Ishikawa (cell line): ENCODE measurements around the gene ERBB4.

ENCODE experiments used
- CEBPB ChIP-seq: IDR thresholded peaks from 2 replicates; pipeline ENCODE4 v1.6.1; 2012
- CREB1 ChIP-seq: IDR thresholded peaks from 2 replicates; pipeline ENCODE4 v1.6.1; 2012; ENCODE audit warnings: low read depth
- EGR1 ChIP-seq: IDR thresholded peaks from 2 replicates; pipeline ENCODE4 v1.6.1; 2012
- EP300 ChIP-seq: IDR thresholded peaks from 2 replicates; pipeline ENCODE4 v1.6.1; 2012; ENCODE audit warnings: borderline replicate concordance
- FOXM1 ChIP-seq: IDR thresholded peaks from 2 replicates; pipeline ENCODE4 v1.6.1; 2012; ENCODE audit warnings: low read depth, borderline replicate concordance
- NFIC ChIP-seq: IDR thresholded peaks from 2 replicates; pipeline ENCODE4 v1.6.1; 2012
- RAD21 ChIP-seq: IDR thresholded peaks from 2 replicates; pipeline ENCODE4 v1.6.1; 2012; ENCODE audit warnings: low read depth
- REST ChIP-seq: IDR thresholded peaks from 2 replicates; pipeline ENCODE4 v1.6.1; 2012; ENCODE audit warnings: low read depth, mild to moderate bottlenecking
- TAF1 ChIP-seq: IDR thresholded peaks from 2 replicates; pipeline ENCODE4 v1.6.1; 2012; ENCODE audit warnings: low read depth, mild to moderate bottlenecking
- TEAD4 ChIP-seq: IDR thresholded peaks from 2 replicates; pipeline ENCODE4 v1.6.1; 2012
- YY1 ChIP-seq: IDR thresholded peaks from 2 replicates; pipeline ENCODE4 v1.6.1; 2012; ENCODE audit warnings: low read depth
- ZBTB7A ChIP-seq: IDR thresholded peaks from 2 replicates; pipeline ENCODE4 v1.6.1; 2012; ENCODE audit warnings: low read depth
- TF ChIP-seq, protein P1 (sequence below): IDR thresholded peaks from 2 replicates; pipeline ENCODE4 v1.6.1; 2012
- TF ChIP-seq, protein P2 (sequence below): IDR thresholded peaks from 2 replicates; pipeline ENCODE4 v1.6.1; 2012

GRCh38 chr2:212539072-212539880 lies 674 bp upstream of the ERBB4 start:
- TF ChIP-seq, protein P1, sequence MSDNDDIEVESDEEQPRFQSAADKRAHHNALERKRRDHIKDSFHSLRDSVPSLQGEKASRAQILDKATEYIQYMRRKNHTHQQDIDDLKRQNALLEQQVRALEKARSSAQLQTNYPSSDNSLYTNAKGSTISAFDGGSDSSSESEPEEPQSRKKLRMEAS, result no peak
- TF ChIP-seq EP300 (no peak), NFIC (no peak), FOXM1 (no peak), RAD21 (no peak), TAF1 (no peak), EGR1 (no peak), ZBTB7A (no peak), REST (no peak), CEBPB (no peak), CREB1 (no peak), YY1 (no peak), TEAD4 (no peak)
- TF ChIP-seq, protein P2, sequence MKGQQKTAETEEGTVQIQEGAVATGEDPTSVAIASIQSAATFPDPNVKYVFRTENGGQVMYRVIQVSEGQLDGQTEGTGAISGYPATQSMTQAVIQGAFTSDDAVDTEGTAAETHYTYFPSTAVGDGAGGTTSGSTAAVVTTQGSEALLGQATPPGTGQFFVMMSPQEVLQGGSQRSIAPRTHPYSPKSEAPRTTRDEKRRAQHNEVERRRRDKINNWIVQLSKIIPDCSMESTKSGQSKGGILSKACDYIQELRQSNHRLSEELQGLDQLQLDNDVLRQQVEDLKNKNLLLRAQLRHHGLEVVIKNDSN, result no peak
